ENCODE data around the gene SMG6.
A peak's percentile ranks its signal among the peaks of the same experiment; 100 is the strongest.

The SMG6 gene

GRCh38 chr17:2140683-2141082 lies 162.9 kb downstream of the SMG6 start:
- no peak for DNase-seq

GRCh38 chr17:2138761-2139160 lies 164.8 kb downstream of the SMG6 start:
- DNase-seq: peak in 3 of 4 experiments; percentile 31 to 52 (median 43)

- peak; percentile 32 to 50 (median 47) for DNase-seq
Observed at GRCh38 chr17:2138318-2138717, 165.3 kb downstream of the SMG6 start.

GRCh38 chr17:2137342-2138098 lies 166.1 kb downstream of the SMG6 start:
- DNase-seq: peak; percentile 63 to 83 (median 76)

GRCh38 chr17:2136241-2136640 lies 167.3 kb downstream of the SMG6 start:
- DNase-seq: no peak

GRCh38 chr17:2128011-2128410 lies 175.6 kb downstream of the SMG6 start:
- DNase-seq: no peak

GRCh38 chr17:2125013-2125535 lies 178.5 kb downstream of the SMG6 start:
- no peak for DNase-seq

- no peak for DNase-seq
Observed at GRCh38 chr17:2124391-2124790, 179.2 kb downstream of the SMG6 start.

GRCh38 chr17:2123375-2124251 lies 180.0 kb downstream of the SMG6 start:
- peak; percentile 79 to 95 (median 90) for DNase-seq

GRCh38 chr17:2122641-2123302 lies 180.8 kb downstream of the SMG6 start:
- DNase-seq: peak; percentile 83 to 95 (median 89)

- DNase-seq: peak in 3 of 4 experiments; percentile 6 to 57 (median 28)
Observed at GRCh38 chr17:2120586-2121335, 182.8 kb downstream of the SMG6 start.

- no peak for DNase-seq
Observed at GRCh38 chr17:2113279-2113622, 190.3 kb downstream of the SMG6 start.

- no peak for DNase-seq
Observed at GRCh38 chr17:2111691-2112090, 191.9 kb downstream of the SMG6 start.

- no peak for DNase-seq
Observed at GRCh38 chr17:2110436-2110835, 193.1 kb downstream of the SMG6 start.

- DNase-seq: no peak
Observed at GRCh38 chr17:2108170-2108569, 195.4 kb downstream of the SMG6 start.

GRCh38 chr17:2107506-2107905 lies 196.1 kb downstream of the SMG6 start:
- no peak for DNase-seq

- no peak for DNase-seq
Observed at GRCh38 chr17:2107050-2107449, 196.5 kb downstream of the SMG6 start.

- DNase-seq: no peak
Observed at GRCh38 chr17:2106308-2106955, 197.2 kb downstream of the SMG6 start.

GRCh38 chr17:2105663-2106062 lies 197.9 kb downstream of the SMG6 start:
- DNase-seq: no peak

- no peak for DNase-seq
Observed at GRCh38 chr17:2102931-2103809, 200.4 kb downstream of the SMG6 start.

All from suppressor macrophage (primary cell).